Left hindlimb (tissue), 1 donor: Measurements from ENCODE around the gene MEGF9.
A peak's percentile ranks its signal among the peaks of the same experiment; 100 is the strongest.

Experiments used
- DNase-seq: peaks from one replicate; pipeline ENCODE4 v3.0.0-alpha.2; 2018

Gene MEGF9

DNA sequence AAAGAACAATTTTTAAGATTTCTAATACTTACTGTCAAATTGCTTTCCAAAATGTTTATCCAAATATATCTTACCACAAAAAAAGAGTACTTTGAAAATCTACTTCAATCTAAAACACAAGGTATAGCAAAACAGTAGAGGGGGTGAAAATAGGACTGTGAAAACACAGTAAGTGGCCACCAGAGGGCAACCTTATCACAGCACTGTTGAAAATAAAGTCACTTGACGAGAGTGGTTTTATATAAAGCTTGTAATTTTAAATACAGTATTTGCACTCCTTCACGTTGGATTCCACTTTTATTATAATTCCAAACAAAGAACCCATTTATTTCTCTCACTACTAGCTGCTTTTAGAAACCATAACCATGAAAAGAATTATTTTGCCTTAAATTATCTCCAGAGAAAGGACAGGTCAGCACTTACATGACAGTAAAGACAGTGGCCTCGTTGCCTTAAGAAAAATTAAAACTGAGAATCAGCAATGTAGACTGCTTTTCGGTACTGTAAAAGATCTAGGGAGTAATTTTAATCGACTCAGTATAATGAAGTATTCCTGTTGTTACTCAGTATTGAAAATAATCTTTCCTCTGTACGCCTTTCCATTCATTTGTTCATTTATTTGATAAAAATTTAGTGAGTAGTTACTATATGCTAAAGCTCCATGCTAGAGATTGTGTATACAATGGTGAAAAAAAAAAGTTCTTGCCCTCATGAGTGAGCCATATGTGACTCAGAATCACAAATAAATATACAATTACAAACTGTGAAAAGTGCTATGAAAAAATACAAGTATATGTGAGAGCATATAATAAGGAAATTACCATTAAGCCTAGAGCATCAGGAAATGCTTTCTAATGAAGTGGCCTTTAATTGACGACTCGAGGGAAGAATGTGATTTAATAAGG is 94.3 kb downstream of the MEGF9 start:
- DNase-seq: peak; percentile 38

DNA sequence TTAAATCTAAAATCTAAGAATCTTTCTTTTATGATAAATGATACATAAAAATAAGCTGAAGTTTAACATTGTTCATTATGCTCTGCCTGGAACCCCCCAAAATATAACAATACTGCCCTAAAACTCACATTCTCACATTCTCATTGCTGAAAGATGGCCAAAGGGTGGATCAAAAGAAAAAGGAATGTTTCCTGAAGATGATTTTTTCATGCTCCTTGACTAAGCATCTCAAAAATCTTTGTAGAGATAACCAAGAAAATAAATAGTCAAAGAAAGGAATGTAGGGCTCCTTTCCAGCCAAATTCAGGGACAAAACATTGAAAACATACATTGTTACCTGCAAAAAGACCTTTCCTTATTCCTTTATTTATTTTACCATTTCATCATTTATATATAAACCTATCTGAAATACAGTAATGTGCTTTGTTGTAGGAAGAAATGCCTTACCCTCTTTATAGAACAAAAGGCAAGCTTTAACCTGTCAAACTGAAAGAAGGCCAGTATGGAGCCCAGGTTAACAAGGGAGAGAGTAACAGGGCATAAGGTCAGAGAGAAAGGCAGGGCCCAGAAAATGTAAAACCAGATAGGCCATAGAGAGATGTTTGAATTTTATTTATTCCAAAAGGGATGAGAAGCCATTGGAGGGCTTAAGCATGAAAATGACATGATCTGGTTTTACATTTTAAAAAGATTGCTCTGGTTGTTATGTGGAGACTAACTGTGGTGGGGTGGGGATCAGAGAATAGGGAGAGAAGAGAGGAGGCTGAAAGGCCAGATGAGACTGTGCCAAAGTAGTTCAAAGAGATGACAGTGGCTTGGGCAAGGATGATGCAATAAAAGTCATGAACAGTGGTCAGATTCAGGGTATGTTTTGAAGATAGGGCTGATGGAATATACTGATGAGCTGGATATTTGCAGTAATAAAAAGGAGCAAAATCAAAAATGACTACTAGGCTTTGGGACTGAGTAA is 97.0 kb downstream of the MEGF9 start:
- no peak for DNase-seq

DNA sequence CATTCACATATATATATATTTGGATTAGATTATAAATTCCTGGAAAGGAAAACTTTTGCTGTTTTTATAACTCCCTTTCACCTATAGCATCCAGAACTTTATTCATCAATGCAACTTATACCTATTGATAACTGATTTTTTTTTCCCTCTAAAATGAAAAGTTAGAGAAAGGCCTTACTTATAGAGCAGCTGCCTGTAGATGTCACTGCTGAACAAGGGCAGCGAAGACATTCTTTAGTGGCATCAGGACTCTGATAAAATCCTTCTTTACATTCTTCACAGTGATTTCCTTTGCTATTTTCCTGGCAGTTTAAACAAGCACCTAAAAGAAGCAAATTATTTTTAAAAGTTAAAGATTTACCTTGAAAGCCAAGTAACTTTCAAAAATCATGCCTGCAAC is 102.1 kb downstream of the MEGF9 start:
- DNase-seq: no peak

DNA sequence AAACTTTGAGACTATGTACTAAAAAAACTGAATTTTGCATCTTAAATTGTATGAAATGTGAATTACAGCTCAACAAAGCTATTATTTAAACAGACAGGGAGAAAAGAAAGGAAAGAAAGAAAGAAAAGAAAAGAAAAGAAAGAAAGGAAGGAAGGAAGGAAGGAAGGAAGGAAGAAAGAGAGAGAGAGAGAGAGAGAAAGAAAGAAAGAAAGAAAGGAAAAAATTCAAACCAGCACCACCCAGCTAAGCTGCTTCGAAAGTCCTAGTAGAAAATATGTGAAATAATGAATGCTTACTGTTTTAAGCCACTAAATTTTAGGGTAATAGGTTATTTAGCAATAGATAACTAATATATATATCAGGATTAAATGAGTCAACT is 102.6 kb downstream of the MEGF9 start:
- no peak for DNase-seq

DNA sequence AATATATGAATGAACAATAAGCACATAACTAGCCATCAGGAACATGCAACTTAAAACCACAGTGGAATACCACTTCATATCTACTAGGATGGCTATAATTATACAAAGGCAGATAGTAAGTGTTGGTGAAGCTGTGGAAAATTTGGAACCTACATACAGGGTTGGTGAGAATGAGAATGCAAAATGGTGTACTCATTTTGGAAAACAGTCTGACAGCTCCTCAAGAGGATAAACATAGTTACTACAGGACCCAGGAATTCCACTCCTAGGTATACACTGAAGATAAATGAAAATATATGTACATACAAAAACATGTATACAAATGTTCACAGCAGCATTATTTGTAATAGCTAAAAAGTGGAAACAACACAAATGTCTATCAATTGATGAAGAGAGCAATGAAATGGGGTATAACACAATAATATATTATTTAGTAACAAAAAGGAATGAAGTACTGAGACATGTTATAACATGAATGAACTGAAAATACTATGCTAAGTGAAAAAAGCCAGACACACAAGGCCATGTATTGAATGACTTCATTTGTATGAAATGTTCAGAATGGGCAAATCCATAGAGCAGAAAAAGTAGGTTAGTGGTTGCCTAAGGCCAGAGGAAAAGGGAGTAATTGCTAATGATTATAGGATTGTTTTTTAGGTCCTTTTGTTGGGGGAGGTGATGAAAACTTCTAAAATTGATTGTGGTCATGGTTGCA is 103.1 kb downstream of the MEGF9 start:
- no peak for DNase-seq

DNA sequence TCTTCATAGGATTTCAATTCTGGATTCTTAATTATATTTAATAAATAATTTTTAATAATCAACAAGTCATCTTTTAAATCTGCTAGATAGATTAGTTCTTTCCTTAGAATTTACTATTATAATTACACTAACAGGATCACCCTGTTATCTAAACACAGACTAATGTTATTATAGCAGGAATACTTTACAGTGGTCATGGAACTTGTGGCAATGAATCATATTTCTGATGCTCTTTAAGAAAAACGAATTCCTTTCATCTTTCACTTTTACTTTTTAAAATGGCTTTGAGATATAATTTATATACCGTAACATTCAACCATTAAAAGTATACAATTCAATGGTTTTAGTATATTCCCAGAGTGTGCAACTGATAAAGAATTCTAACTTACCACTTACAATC is 104.6 kb downstream of the MEGF9 start:
- DNase-seq: no peak

DNA sequence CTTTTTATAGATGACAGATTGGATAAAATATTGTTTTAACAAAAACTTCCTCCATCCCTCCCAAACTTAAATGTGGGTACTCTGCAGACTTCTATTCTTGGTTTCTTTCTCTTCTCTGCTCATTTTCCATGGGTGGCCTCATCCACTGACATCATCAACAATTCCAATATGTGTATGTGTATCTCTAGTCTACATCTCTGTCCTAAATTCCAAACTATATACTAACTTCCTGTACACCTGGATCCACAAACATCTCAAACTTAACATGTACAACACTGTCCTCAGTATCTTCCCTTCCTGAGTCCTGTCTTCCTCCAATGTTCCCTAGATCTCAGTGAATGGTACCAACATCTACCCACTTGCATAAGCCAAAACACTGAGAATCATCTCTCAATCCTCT is 105.8 kb downstream of the MEGF9 start:
- DNase-seq: no peak

DNA sequence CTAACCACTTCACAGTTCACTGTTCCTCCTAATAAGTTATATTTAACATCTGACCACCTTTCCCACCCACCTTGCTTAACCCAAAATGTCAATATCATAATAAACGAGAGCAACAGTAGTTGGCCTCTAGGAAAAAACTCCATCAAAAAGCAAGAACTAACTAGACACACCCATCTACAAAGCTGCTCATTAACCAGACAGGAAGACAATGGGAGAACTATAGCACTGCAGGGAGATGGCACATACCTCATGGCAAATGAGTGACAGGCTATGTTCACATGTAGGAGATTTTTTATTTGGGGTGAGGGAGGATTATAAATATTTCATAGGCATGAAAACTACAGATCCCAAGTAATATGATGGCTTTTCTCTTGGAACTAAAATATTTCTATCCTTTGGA is 110.7 kb downstream of the MEGF9 start:
- DNase-seq: no peak

DNA sequence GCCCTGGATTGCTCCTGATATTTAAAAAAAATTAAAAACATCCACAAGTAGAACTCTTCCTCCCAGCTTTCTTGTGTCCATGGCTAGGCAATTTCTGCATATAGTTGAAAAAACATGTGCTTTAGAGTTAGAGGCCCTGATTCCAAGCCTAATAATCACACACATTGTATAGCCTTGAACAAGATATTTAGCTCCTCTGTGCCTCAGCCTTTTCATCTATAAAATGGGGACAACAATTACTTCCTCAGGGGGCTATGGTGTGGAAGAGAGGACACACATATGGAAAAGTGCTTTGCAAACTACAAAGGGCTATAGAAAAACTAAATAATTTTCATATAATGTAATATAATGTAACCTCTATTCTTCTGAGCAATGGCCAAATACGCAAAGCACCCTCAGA is 111.3 kb downstream of the MEGF9 start:
- DNase-seq: no peak

DNA sequence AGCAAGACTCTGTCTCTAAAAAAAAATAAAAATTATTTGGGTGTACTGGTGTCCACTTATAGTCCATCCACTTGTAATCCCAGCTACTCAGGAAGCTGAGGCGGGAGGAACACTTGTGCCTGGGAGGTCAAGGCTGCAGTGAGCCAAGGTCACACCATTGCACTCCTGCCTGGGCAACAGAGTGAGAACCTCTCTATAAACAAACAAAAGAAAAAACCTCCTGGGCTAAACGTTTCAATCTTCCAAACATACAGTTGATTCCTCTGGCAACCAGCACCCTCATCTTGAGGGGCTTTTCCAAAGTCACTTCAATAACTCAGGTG is 120.4 kb downstream of the MEGF9 start:
- DNase-seq: no peak

DNA sequence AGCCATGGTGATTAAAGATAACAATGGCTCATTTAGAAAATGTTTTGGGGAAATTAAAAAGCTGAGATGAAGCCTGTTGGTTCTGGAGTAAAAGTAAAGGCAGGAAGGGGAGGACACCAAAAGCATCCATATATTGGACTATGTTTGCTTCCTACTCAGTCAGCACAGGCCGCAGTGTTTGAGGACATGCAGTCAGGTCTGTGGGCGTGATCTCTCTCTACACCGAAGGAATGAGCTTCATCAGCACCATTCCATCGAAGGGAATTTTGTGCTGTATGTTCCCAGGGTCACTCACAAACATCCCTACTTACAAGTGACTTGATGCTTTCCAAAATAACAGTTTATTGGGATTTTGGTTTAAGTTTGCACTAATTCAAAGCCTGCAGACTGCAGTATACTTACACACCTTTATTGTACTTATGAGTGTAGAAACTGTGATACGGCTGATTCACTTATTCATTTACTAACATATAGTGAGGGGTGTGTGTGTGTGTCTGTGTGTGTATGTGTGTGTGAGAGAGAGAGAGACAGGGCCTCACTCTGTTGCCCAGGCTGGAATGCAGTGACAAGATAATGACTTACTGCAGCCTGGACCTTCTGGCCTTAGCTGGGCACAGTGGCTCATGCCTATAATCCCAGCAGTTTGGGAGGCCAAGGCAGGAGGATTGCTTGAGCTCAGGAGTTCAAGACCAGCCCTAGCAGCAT is 120.9 kb downstream of the MEGF9 start:
- DNase-seq: no peak

DNA sequence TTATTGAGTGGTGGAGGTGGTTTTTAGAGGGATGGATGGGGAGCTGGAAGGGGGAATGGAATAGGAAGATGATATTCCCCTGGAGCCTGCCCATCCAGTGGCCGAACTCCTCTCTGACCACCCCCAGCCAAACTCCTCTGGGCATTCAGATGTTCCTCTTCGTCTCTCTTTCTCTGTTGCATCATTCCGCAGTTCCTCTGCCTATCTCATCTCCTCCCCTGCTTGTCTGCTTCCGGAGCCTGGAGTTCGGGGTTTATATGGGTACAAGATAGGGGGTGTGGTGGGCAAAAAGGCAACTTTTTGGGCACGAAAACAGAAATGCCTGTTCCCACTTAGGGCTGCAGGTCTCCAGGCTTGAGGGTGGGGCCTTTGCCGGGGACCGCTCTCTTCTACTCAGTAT is 122.1 kb downstream of the MEGF9 start:
- DNase-seq: no peak

DNA sequence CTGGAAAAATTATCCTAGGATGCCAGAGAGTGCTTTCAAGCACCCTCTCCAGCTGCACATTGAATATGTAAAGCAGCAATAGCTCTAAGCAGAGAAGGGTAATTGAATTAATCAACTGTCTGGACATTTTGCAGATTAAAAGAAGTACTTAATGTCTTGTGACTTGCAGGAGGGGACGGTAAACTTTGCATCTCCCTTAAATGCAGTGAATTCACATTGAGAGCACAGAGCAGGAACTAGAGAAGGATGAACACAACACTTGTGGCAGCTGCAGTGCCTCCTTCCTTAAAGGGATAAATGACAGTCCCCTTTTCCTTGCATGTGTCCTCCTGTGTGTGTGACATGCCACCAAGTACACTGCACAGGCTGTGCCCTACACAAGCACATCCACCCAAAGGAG is 126.9 kb downstream of the MEGF9 start:
- DNase-seq: no peak

DNA sequence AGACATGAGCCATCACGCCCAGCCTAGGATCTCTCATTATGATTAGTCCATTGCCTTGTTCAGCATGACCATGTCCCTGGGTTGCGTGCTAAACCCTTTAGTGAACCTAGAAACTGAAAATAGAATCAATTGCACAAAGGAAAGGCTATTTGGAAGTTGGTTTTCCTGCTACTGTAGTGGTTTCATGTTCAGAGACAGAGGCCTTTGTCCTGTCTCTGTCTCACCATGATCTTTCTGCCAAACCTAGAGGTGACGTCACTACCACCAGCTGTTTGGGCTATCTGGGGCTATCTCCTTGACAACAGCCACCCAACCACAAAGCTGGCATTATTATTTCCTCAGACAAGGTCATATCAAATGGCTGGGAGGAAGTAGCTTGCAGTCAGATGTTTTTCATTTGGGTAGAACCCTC is 130.3 kb downstream of the MEGF9 start:
- DNase-seq: peak; percentile 57

DNA sequence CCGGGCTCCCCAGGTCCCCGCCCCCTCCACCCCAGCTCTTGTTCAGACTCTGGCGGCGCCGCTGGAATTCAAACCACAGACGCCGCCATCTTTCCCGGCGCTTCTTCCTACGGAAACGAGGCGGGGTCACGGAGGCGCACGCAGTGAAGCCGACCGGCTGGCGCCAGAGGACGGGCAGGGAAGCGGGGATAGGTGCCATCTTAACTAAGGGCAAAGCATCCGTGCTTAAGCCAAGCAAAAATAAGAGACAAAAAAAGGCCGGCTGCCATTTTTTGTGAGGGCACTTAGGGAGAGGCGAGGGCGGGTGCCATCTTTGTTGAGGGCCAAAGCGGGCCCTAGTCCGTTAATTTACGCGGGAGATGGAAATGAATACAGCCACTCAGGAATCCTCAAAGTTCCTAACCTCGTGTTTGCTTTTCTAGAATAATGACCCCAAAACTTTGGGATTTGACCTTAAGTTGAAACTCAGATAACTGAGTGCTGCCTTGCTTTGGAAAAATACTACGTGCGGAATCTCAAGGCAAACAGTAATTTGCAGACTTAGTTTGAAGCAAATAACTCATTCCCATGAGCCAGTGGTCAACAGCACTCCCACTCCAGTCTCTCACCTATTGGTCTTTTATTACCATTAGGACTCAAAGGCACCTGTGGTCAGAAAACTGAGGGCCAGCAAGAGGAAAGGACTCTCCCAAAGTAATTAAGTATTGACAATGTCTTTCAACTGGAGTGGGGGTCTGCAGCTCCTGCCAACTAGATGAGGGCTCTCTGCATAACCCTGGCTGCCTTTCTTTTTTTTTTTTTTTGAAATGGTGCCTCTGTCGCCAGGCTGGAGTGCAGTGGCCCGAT is 134.0 kb downstream of the MEGF9 start, which contains the start of gene CDK5RAP2:
Gene CDK5RAP2 (minus strand): TSS at position 117 of the 846 bp plus-strand sequence. CDS start 189 bp downstream, outside the sequence.
- peak; percentile 97 for DNase-seq

DNA sequence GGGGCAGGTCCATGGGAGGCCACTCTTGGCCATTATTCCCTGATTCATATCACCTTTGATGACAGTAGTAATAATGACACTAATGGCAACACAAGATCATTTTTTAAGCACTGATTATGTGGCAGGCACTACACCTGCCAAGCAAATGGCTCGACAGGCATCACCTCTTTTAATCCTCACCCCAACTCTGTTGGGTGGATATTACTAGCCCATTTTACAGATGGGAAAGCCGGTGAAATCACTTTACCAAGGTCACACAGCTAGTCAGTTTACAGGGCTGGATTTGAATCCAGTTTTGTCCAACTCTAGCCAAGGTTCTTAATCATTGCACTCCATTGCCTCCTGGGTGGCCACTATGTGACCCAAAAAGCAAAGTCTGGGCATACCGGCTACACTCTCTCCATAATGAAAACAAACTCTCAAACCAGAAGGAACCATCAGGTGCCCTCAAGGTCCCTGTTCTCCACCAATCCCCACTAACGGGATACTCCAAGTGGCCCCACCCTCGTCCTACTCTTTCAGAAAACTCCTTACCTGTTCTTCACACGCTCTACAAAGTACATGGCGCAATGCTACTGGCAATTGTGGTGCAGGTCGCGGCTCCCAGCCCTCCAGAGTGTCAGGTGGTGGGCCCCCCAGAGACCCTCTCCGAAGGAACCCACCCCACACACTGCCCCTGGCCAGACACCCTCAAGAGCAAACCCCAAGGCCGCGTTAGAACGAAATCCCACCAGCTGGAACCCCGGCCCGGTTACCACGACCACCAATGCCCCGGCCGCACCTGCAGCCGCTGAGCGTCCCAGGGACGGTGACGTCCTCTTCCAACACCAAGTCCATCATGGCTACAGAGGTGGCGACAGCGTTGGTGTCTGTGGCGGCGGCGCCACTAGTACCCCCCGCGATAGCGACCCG is 134.9 kb downstream of the MEGF9 start:
- DNase-seq: no peak

DNA sequence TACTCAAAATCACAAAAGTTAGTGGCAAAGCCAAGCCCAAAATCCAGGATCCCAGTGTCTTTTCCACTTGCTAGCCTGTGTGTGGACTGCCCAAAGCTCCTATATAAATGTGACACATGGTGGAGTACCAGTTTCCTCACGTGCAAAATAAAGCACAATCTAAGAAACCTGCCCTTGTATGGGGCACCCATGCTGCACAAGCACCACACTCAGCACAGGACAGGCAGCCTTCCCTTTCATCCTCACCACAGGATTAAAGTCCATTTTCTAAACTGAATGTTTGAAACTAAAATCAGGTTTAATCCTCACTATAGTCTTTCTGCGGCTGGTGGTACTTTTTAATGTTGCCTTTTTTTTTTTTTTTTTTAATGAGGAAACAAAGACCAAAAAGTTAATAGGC is 139.8 kb downstream of the MEGF9 start:
- no peak for DNase-seq

DNA sequence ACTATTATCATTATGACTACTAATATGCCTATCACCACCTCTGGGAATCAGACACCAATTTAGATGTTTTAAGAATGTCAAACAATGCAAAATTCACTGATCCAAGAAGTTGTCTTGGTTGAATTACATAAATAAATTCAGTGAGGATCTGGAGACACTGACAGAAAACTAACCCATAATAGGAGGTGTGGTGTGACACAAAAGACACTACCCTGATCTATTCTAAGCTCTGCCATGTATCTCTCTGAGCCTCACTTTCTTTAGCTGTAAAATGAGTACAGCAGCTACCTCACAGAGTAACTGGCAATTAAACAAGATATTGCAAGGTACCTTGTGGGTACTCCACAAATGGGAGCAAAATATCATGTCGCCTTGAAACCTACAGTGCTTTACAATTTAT is 141.8 kb downstream of the MEGF9 start:
- DNase-seq: no peak

DNA sequence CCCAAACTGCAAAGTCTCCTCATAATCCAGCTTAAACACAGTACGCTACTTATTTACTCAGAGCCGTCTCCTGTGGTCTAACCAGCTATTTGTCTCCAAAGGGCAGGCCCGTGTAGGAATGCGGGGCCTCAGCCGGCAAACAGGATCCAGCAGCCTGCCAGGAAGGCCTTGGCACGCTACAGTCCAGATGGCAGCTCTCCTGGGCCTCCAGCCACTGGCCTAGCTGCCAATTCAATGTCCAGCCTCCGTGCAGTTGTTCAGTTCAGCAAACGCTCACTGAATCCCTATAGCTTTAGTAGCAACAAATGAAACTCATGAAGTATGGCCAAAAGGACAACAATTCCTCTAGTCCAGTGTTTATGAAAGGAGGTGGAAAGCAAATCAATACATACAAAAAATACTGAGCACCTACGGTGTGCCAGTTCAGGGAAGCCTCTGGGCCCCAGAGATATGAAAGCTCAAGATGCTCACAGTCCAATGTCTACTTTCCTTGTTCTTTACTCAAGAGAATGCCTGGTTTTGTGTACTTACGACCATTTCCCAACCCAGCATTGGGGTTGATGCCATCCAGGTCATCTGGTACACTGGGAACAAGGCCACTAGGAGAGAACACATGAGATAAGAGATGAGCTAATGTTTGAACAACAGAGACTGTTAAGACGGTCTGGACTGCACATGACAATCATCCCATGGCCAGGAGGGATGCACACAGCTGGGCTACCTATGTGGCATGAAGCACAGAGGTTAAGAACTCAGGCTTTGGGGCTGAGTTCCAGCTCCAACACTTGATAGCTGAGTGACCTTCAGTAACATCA is 142.6 kb downstream of the MEGF9 start:
- DNase-seq: peak; percentile 80

DNA sequence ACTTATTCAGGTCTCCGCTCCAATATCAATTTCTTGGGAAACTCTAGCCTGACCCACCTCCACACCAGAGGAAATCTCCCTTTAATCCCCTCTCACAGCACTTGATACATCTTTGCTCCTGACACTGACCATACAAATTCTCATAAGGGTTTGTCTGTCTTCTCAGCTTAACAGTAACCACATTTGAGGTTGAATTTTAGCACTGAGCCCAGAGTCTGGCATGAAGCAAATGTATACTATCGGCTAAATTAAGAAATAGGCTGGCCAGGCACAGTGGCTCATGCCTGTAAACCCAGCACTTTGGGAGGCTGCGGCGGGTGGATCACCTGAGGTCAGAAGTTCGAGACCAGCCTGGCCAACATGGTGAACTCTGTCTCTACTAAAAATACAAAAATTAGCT is 144.0 kb downstream of the MEGF9 start:
- no peak for DNase-seq
